ENCODE data around the gene FAM241A.

The FAM241A gene

GRCh38 chr4:112118742-112119352 lies 26.4 kb upstream of the FAM241A start (continued):
- no peak for TF ChIP-seq CSRNP3 (CRISPR knock-in tag; IDR thresholded peaks at IDR 0.05)
- no peak for TF ChIP-seq ZFP30 (CRISPR knock-in tag; IDR thresholded peaks at IDR 0.05)
- TF ChIP-seq CSDC2 (CRISPR knock-in tag; IDR thresholded peaks at IDR 0.05): no peak
- TF ChIP-seq TOX (CRISPR knock-in tag; IDR thresholded peaks at IDR 0.05; ENCODE audit: borderline replicate concordance): no peak

- TF ChIP-seq ZNF565 (CRISPR knock-in tag; conservative IDR thresholded peaks at IDR 0.05; ENCODE audit: low read depth): no peak
- TF ChIP-seq RARB (CRISPR knock-in tag; IDR thresholded peaks at IDR 0.05): no peak
- no peak for TF ChIP-seq POU6F1 (CRISPR knock-in tag; IDR thresholded peaks at IDR 0.05; ENCODE audit: borderline replicate concordance, low read depth)
- TF ChIP-seq OSR1 (CRISPR knock-in tag; IDR thresholded peaks at IDR 0.05): no peak
- no peak for TF ChIP-seq ESRRG (CRISPR knock-in tag; IDR thresholded peaks at IDR 0.05)
- TF ChIP-seq CSDC2 (CRISPR knock-in tag; IDR thresholded peaks at IDR 0.05): no peak
- no peak for TF ChIP-seq ZNF8 (CRISPR knock-in tag; IDR thresholded peaks at IDR 0.05)
- no peak for TF ChIP-seq ZFP30 (CRISPR knock-in tag; IDR thresholded peaks at IDR 0.05)
- no peak for TF ChIP-seq PPARA (CRISPR knock-in tag; IDR thresholded peaks at IDR 0.05; ENCODE audit: borderline replicate concordance)
- no peak for TF ChIP-seq TOX (CRISPR knock-in tag; IDR thresholded peaks at IDR 0.05; ENCODE audit: borderline replicate concordance)
- TF ChIP-seq ARNTL (CRISPR knock-in tag; IDR thresholded peaks at IDR 0.05; ENCODE audit: borderline replicate concordance, low read depth): no peak
- TF ChIP-seq CSRNP3 (CRISPR knock-in tag; IDR thresholded peaks at IDR 0.05): no peak
- TF ChIP-seq ZNF70 (CRISPR knock-in tag; IDR thresholded peaks at IDR 0.05): no peak
- TF ChIP-seq ISL1 (CRISPR knock-in tag; IDR thresholded peaks at IDR 0.05): no peak
- TF ChIP-seq TCF4 (CRISPR knock-in tag; IDR thresholded peaks at IDR 0.05; ENCODE audit: borderline replicate concordance): no peak
- TF ChIP-seq BACH2 (CRISPR knock-in tag; IDR thresholded peaks at IDR 0.05; ENCODE audit: borderline replicate concordance): no peak
- ATAC-seq: no peak
Observed at GRCh38 chr4:112119353-112119783, 25.9 kb upstream of the FAM241A start.

- ATAC-seq: no peak
Observed at GRCh38 chr4:112120021-112120420, 25.2 kb upstream of the FAM241A start.

GRCh38 chr4:112125416-112125815 lies 19.8 kb upstream of the FAM241A start:
- no peak for ATAC-seq
- TF ChIP-seq TCF4 (CRISPR knock-in tag; IDR thresholded peaks at IDR 0.05; ENCODE audit: borderline replicate concordance) (no peak), ZNF8 (CRISPR knock-in tag; IDR thresholded peaks at IDR 0.05) (no peak), TOX (CRISPR knock-in tag; IDR thresholded peaks at IDR 0.05; ENCODE audit: borderline replicate concordance) (no peak), ZC3H10 (CRISPR knock-in tag; IDR thresholded peaks at IDR 0.05) (no peak), ZFP3 (CRISPR knock-in tag; IDR thresholded peaks at IDR 0.05) (no peak), ZFP30 (CRISPR knock-in tag; IDR thresholded peaks at IDR 0.05) (no peak), CSDC2 (CRISPR knock-in tag; IDR thresholded peaks at IDR 0.05) (no peak), CREB5 (CRISPR knock-in tag; IDR thresholded peaks at IDR 0.05; ENCODE audit: low read depth) (no peak), RARB (CRISPR knock-in tag; IDR thresholded peaks at IDR 0.05) (no peak)

More at GRCh38 chr4:112120021-112120420, 25.2 kb upstream of the FAM241A start:
- TF ChIP-seq ARNTL (CRISPR knock-in tag; IDR thresholded peaks at IDR 0.05; ENCODE audit: borderline replicate concordance, low read depth) (no peak), ZFP30 (CRISPR knock-in tag; IDR thresholded peaks at IDR 0.05) (no peak), ZNF565 (CRISPR knock-in tag; conservative IDR thresholded peaks at IDR 0.05; ENCODE audit: low read depth) (no peak), ISL1 (CRISPR knock-in tag; IDR thresholded peaks at IDR 0.05) (no peak), PPARA (CRISPR knock-in tag; IDR thresholded peaks at IDR 0.05; ENCODE audit: borderline replicate concordance) (no peak)

All from SK-N-SH treated with all-trans-retinoic acid at 6 μM for 48 hours (cell line).